HT-29 (cell line): ENCODE results near the gene TRAPPC14. TPM values are rescaled to one million over a fixed set of nuclear protein-coding genes. Genes with fewer than 3 reads are reported as not detected.
"Not testable (repeated sequence)": the region's sequence is repeated elsewhere in the genome, so short reads cannot be mapped to it uniquely, and the experiment has no call there.

Experiments
- DNase-seq: peaks from one replicate; pipeline ENCODE4 v3.0.0-alpha.2; 2015; ENCODE audit warnings: low spot score
- total RNA-seq: library from RNA; depleted of rRNA; stranded (reverse); fragments of >200 nt; shearing (Covaris generic); gene quantifications from 2 replicates; pipeline ENCODE4 v1.2.3, GENCODE V29; 2014

Gene TRAPPC14
- total RNA-seq, 1 experiment from 2014 or later: 27.8 TPM

GRCh38 chr7:100153708-100154535 lies 4.6 kb downstream of the TRAPPC14 start:
- peak; percentile 44 for DNase-seq

GRCh38 chr7:100152937-100153666 lies 5.4 kb downstream of the TRAPPC14 start:
- no peak for DNase-seq

GRCh38 chr7:100152404-100152803 lies 6.1 kb downstream of the TRAPPC14 start:
- DNase-seq: no peak

GRCh38 chr7:100148559-100149328 lies 9.8 kb downstream of the TRAPPC14 start, which contains the start of gene LAMTOR4:
LAMTOR4 (plus strand) TSS chr7:100148918; CDS start chr7:100148973, 55 bp downstream.
- peak; percentile 100 for DNase-seq

GRCh38 chr7:100148225-100148558 lies 10.3 kb downstream of the TRAPPC14 start:
- DNase-seq: no peak

- no peak for DNase-seq
Observed at GRCh38 chr7:100147278-100147677, 11.2 kb downstream of the TRAPPC14 start.

GRCh38 chr7:100146350-100146749 lies 12.2 kb downstream of the TRAPPC14 start:
- not testable (repeated sequence) for DNase-seq

GRCh38 chr7:100142461-100142860 lies 16.1 kb downstream of the TRAPPC14 start:
- no peak for DNase-seq

GRCh38 chr7:100141555-100141949 lies 17.0 kb downstream of the TRAPPC14 start:
- no peak for DNase-seq

GRCh38 chr7:100137851-100138760 lies 20.4 kb downstream of the TRAPPC14 start:
- no peak for DNase-seq

GRCh38 chr7:100132697-100133151 lies 25.8 kb downstream of the TRAPPC14 start:
- peak; percentile 85 for DNase-seq

- DNase-seq: no peak
Observed at GRCh38 chr7:100132126-100132525, 26.4 kb downstream of the TRAPPC14 start.

- DNase-seq: peak; percentile 81
Observed at GRCh38 chr7:100130608-100131453, 27.7 kb downstream of the TRAPPC14 start.

GRCh38 chr7:100130220-100130607 lies 28.3 kb downstream of the TRAPPC14 start:
- DNase-seq: not testable (repeated sequence)

- no peak for DNase-seq
Observed at GRCh38 chr7:100128637-100128963, 29.9 kb downstream of the TRAPPC14 start.

- peak; percentile 22 for DNase-seq
Observed at GRCh38 chr7:100127866-100128636, 30.5 kb downstream of the TRAPPC14 start.

GRCh38 chr7:100126931-100127865 lies 31.3 kb downstream of the TRAPPC14 start, which contains the start of gene MBLAC1:
MBLAC1 (plus strand) TSS chr7:100126967; CDS start chr7:100127396, 429 bp downstream.
- peak; percentile 96 for DNase-seq
